Measurements from ENCODE around the gene LMF2.

LMF2 gene

GRCh38 chr22:50467773-50468440 lies 39.6 kb downstream of the LMF2 start:
- H3K4me3 Mint-ChIP-seq, result no peak overlapping the region
- H3K27me3 Mint-ChIP-seq (ENCODE audit: low read depth), result no peaks in the 10 kb centered on the region
- peaks cover 26% of the 10 kb centered on the region for H3K36me3 Mint-ChIP-seq (ENCODE audit: low read depth)
- peak overlapping the region; percentile 86 for H3K27ac Mint-ChIP-seq
- peaks cover 35% of the 10 kb centered on the region for H3K4me1 Mint-ChIP-seq (ENCODE audit: low read depth)
- H3K9me3 Mint-ChIP-seq, result no peaks in the 10 kb centered on the region

- no peak overlapping the region for H3K4me3 Mint-ChIP-seq
- peaks cover 31% of the 10 kb centered on the region for H3K4me1 Mint-ChIP-seq (ENCODE audit: low read depth)
- no peak overlapping the region for H3K27ac Mint-ChIP-seq
- peaks cover 26% of the 10 kb centered on the region for H3K36me3 Mint-ChIP-seq (ENCODE audit: low read depth)
- H3K27me3 Mint-ChIP-seq (ENCODE audit: low read depth), result no peaks in the 10 kb centered on the region
- H3K9me3 Mint-ChIP-seq, result no peaks in the 10 kb centered on the region
Observed at GRCh38 chr22:50467341-50467740, 40.2 kb downstream of the LMF2 start.

GRCh38 chr22:50465066-50465930 lies 42.2 kb downstream of the LMF2 start:
- Mint-ChIP-seq H3K4me3 (no peak overlapping the region), H3K27me3 (ENCODE audit: low read depth) (no peaks in the 10 kb centered on the region), H3K36me3 (ENCODE audit: low read depth) (peaks cover 33% of the 10 kb centered on the region), H3K9me3 (no peaks in the 10 kb centered on the region), H3K4me1 (ENCODE audit: low read depth) (peaks cover 15% of the 10 kb centered on the region), H3K27ac (no peak overlapping the region)

- Mint-ChIP-seq H3K9me3 (no peaks in the 10 kb centered on the region), H3K36me3 (ENCODE audit: low read depth) (peaks cover 35% of the 10 kb centered on the region), H3K27me3 (ENCODE audit: low read depth) (no peaks in the 10 kb centered on the region), H3K4me3 (no peak overlapping the region), H3K27ac (no peak overlapping the region), H3K4me1 (ENCODE audit: low read depth) (peaks cover 11% of the 10 kb centered on the region)
Observed at GRCh38 chr22:50464451-50464850, 43.1 kb downstream of the LMF2 start.

- H3K4me3 Mint-ChIP-seq, result no peak overlapping the region
- peaks cover 3% of the 10 kb centered on the region for H3K4me1 Mint-ChIP-seq (ENCODE audit: low read depth)
- H3K27me3 Mint-ChIP-seq (ENCODE audit: low read depth), result no peaks in the 10 kb centered on the region
- H3K27ac Mint-ChIP-seq, result no peak overlapping the region
- H3K9me3 Mint-ChIP-seq, result no peaks in the 10 kb centered on the region
- peaks cover 35% of the 10 kb centered on the region for H3K36me3 Mint-ChIP-seq (ENCODE audit: low read depth)
Observed at GRCh38 chr22:50463188-50463900, 44.2 kb downstream of the LMF2 start.

- no peaks in the 10 kb centered on the region for H3K9me3 Mint-ChIP-seq
- no peak overlapping the region for H3K27ac Mint-ChIP-seq
- peaks cover 3% of the 10 kb centered on the region for H3K4me1 Mint-ChIP-seq (ENCODE audit: low read depth)
- H3K27me3 Mint-ChIP-seq (ENCODE audit: low read depth), result no peaks in the 10 kb centered on the region
- peaks cover 42% of the 10 kb centered on the region for H3K36me3 Mint-ChIP-seq (ENCODE audit: low read depth)
- no peak overlapping the region for H3K4me3 Mint-ChIP-seq
Observed at GRCh38 chr22:50461979-50462540, 45.4 kb downstream of the LMF2 start.

- H3K4me1 Mint-ChIP-seq (ENCODE audit: low read depth), result no peaks in the 10 kb centered on the region
- no peaks in the 10 kb centered on the region for H3K9me3 Mint-ChIP-seq
- peaks cover 40% of the 10 kb centered on the region for H3K36me3 Mint-ChIP-seq (ENCODE audit: low read depth)
- H3K27me3 Mint-ChIP-seq (ENCODE audit: low read depth), result no peaks in the 10 kb centered on the region
- no peak overlapping the region for H3K27ac Mint-ChIP-seq
- no peak overlapping the region for H3K4me3 Mint-ChIP-seq
Observed at GRCh38 chr22:50461536-50461935, 46.0 kb downstream of the LMF2 start.

- no peaks in the 10 kb centered on the region for H3K9me3 Mint-ChIP-seq
- H3K27me3 Mint-ChIP-seq (ENCODE audit: low read depth), result no peaks in the 10 kb centered on the region
- no peak overlapping the region for H3K4me3 Mint-ChIP-seq
- no peak overlapping the region for H3K27ac Mint-ChIP-seq
- H3K4me1 Mint-ChIP-seq (ENCODE audit: low read depth), result no peaks in the 10 kb centered on the region
- H3K36me3 Mint-ChIP-seq (ENCODE audit: low read depth), result peaks cover 34% of the 10 kb centered on the region
Observed at GRCh38 chr22:50460938-50461337, 46.6 kb downstream of the LMF2 start.

GRCh38 chr22:50459496-50460140 lies 47.9 kb downstream of the LMF2 start:
- Mint-ChIP-seq H3K27me3 (ENCODE audit: low read depth) (no peaks in the 10 kb centered on the region), H3K9me3 (no peaks in the 10 kb centered on the region), H3K36me3 (ENCODE audit: low read depth) (peaks cover 39% of the 10 kb centered on the region), H3K4me3 (no peak overlapping the region), H3K27ac (no peak overlapping the region), H3K4me1 (ENCODE audit: low read depth) (peaks cover 2% of the 10 kb centered on the region)

GRCh38 chr22:50459016-50459415 lies 48.5 kb downstream of the LMF2 start:
- no peak overlapping the region for H3K27ac Mint-ChIP-seq
- no peaks in the 10 kb centered on the region for H3K9me3 Mint-ChIP-seq
- no peaks in the 10 kb centered on the region for H3K27me3 Mint-ChIP-seq (ENCODE audit: low read depth)
- no peak overlapping the region for H3K4me3 Mint-ChIP-seq
- H3K36me3 Mint-ChIP-seq (ENCODE audit: low read depth), result peaks cover 40% of the 10 kb centered on the region
- peaks cover 2% of the 10 kb centered on the region for H3K4me1 Mint-ChIP-seq (ENCODE audit: low read depth)

- H3K4me3 Mint-ChIP-seq, result no peak overlapping the region
- no peaks in the 10 kb centered on the region for H3K9me3 Mint-ChIP-seq
- H3K27me3 Mint-ChIP-seq (ENCODE audit: low read depth), result no peaks in the 10 kb centered on the region
- no peak overlapping the region for H3K27ac Mint-ChIP-seq
- peaks cover 39% of the 10 kb centered on the region for H3K36me3 Mint-ChIP-seq (ENCODE audit: low read depth)
- H3K4me1 Mint-ChIP-seq (ENCODE audit: low read depth), result peaks cover 3% of the 10 kb centered on the region
Observed at GRCh38 chr22:50456466-50457234, 50.9 kb downstream of the LMF2 start.

GRCh38 chr22:50456026-50456425 lies 51.5 kb downstream of the LMF2 start:
- peaks cover 7% of the 10 kb centered on the region for H3K4me1 Mint-ChIP-seq (ENCODE audit: low read depth)
- no peak overlapping the region for H3K4me3 Mint-ChIP-seq
- H3K27me3 Mint-ChIP-seq (ENCODE audit: low read depth), result no peaks in the 10 kb centered on the region
- H3K36me3 Mint-ChIP-seq (ENCODE audit: low read depth), result peaks cover 43% of the 10 kb centered on the region
- no peak overlapping the region for H3K27ac Mint-ChIP-seq
- H3K9me3 Mint-ChIP-seq, result no peaks in the 10 kb centered on the region

- Mint-ChIP-seq H3K4me3 (no peak overlapping the region), H3K4me1 (ENCODE audit: low read depth) (peaks cover 7% of the 10 kb centered on the region), H3K27ac (no peak overlapping the region), H3K36me3 (ENCODE audit: low read depth) (peaks cover 37% of the 10 kb centered on the region), H3K27me3 (ENCODE audit: low read depth) (no peaks in the 10 kb centered on the region), H3K9me3 (no peaks in the 10 kb centered on the region)
Observed at GRCh38 chr22:50455201-50455600, 52.3 kb downstream of the LMF2 start.

Measured in T-helper 1 cell treated with Interleukin-12 subunit alpha and Interleukin-12 subunit beta and Interleukin-4 antibody, amounts not matched to agents 30 μg/mL and 1 μg/mL, for 36 hours (primary cell).